ENCODE data around the gene VCAN. TPM values are rescaled to one million over a fixed set of nuclear protein-coding genes. Genes with fewer than 3 reads are reported as not detected.
"Not testable (repeated sequence)": the region's sequence is repeated elsewhere in the genome, so short reads cannot be mapped to it uniquely, and the experiment has no call there.

Gene VCAN
- 269 TPM for total RNA-seq

DNA sequence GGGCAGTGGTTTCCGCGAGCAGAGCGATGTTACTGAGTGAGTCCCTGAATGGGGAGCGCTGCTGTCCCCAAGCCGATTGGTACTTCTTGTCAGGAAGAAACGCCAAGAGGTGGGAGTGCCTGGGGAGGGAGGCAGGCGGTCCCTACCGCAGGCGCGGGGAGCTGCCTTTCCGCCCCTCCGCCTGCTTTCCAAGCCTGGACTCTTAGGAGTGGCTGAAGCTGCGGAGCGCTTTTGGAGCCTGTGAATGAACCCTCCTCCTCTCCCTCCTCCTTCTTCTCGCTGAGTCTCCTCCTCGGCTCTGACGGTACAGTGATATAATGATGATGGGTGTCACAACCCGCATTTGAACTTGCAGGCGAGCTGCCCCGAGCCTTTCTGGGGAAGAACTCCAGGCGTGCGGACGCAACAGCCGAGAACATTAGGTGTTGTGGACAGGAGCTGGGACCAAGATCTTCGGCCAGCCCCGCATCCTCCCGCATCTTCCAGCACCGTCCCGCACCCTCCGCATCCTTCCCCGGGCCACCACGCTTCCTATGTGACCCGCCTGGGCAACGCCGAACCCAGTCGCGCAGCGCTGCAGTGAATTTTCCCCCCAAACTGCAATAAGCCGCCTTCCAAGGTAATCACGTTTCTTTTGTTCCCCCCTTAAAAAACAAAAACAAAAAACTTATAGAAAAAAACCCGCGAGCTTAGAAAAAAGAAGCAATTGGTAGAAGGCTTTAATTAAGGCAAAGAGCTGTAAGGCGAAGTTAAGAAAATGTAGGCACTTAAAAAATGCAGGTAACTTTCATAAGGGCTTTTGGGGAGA, at the start of gene VCAN:
Gene VCAN (plus strand): TSS at position 340 of the 808 bp plus-strand sequence. CDS start 11,775 bp downstream, outside the sequence.
- FAIRE-seq (no peak), DNase-seq (ENCODE audit: low spot score in 2 of 2) (peak in 1 of 2 donors; percentile 34)

DNA sequence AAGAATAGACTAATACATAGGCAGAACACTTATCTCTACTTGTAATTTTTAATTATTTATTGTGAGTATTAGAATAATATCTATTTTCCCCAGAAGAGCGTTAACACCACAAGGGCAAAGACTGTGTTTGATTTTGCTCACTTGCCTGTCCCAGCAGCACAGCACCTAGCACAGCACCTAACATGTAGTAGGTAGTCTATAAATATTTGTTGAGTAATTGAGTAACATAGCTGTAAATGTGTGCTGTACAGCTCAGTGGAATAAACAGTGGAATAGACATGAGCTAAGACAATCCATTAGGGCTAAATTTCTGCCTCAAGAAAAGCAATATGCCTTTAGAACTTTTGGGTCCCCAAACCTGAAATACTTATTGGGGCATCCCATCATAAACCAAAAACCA, 49.3 kb upstream of the VCAN start:
- FAIRE-seq = no peak
- no peak for DNase-seq (ENCODE audit: low spot score in 2 of 2)

DNA sequence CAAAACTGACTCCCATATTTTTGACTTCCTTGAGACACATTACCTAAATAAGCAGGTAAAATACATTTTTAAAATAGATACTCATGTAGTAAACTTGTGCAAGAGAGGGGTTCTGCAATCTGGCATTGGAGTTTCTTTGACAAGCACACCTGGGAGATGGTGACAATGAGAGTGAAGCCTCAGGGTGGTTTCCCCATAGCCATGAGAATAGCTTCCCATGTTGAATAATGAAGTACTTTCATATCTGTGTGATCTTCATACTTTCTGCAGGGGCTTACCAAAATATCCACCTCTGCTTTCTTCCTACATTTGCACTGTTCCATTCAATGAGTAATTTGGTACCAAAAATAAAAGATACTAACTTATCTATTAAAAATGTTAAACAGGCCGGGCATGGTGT, 44.7 kb upstream of the VCAN start:
- DNase-seq (ENCODE audit: low spot score in 2 of 2) (no peak), FAIRE-seq (no peak)

DNA sequence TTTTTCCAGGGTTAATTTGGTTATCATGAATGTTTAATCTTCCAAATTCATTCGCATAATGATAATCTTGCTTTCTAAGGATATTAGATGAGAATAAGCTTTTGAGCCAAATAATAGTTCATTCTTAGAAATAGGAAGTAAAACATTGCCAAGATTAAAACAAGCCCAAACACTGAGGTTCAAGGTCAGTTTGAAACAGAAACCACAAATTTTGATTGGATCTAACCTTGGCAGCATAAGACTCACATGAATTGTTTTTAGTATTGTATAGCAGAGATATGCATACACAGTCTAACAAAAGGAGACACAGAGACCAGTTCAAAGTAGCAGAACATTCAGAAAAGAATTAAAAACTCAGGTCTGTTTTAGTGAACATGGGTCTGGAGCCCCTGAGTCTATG, 43.4 kb upstream of the VCAN start:
- no peak for DNase-seq (ENCODE audit: low spot score in 2 of 2)
- no peak for FAIRE-seq

DNA sequence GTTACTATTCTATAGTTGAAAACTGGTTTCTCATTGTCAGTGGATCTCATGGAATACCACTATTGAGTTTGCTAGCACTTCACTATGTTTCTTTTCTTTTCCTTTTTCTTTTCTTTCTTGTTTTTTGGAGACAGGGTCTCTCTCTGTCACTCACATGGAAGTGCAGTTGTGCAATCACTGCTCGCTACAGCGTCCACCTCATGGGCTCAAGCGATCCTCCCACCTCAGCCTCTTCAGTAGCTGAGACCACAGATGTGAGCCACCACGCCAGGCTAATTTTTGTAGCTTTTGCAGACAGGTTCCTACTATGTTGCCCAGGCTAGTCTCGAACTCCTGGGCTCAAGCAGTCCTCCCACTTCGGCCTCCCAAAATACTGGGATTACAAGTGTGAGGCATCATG, 42.7 kb upstream of the VCAN start:
- no peak for DNase-seq (ENCODE audit: low spot score in 2 of 2)
- FAIRE-seq = no peak

DNA sequence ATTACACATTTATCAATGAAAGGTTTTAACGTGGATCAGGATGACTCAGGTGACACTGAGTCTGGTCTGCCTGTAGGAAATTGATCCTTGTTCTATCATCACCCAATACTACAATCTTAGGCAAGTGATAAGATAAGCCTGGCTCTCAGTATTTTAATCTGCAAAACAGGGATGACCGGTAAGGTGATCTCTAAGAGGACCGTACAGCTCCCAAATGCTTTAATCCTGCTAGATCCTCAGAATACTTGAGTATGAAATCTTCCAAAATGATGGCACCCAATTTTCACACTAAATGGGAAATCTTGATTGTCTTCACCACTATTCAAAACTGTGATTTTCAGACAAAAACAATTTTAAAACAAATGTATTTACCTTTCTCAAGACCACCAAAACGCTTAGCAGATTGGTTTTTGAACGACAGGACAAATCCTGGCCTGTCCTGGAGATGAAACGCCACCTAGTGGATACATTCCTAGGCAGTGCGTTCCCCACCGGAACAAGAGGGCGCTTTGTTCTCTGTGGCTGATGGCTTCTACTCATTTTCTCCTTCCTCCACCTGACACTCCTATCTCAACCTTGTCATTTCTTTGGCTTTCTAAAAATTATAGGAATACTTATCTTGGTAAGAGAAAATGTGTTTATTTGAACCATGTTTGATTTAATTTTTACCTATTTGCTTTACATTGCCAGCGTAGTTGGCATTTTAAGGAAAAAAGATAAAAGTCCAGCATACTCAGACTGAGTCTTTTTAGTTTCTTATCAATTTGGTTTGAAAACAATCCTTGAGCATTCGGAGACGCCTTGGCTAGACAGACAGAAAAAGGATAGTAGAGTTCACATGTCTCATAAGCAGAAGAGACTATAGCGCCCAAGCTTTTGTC, 41.2 kb upstream of the VCAN start:
- DNase-seq (ENCODE audit: low spot score in 2 of 2) = peak; percentile 10 to 28
- peak; percentile 63 for FAIRE-seq

DNA sequence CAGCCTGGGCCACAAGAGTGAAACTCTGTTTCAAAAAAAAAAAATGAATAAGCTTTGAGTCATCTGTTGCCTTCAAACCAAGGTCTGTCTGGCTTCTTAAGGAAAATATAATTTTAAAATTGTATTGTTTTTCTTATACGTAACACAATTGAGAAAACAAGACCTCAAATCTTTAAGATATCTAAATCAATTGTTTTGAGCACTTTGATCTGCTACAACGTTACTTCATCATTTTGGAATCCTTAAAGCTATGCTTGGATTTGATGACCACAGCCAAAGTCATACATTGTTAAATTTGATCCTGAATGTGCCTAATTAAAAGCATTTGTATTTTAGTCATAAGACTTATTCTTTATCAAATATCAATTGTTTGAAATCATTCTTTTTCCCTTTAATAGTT, 37.7 kb upstream of the VCAN start:
- DNase-seq (ENCODE audit: low spot score in 2 of 2) = no peak
- no peak for FAIRE-seq

DNA sequence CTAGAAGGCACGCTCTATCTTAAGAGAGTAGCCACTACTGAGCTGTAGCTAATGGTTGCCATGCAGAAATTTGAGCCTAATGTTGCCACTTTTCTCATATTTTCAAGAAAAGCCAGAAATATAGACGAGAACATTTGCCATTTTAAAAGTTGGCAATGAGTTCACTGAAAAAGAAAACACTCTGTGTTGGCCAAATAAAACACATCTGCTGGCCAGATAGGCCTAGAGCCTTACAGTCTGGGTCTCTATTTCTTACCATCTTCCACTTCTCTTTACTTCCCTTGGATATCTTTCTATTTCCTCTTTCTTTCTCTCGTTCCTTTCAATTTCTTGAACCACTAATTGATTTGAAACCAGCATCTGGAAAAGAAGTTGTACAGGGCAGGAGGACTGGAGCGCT, 36.6 kb upstream of the VCAN start:
- no peak for FAIRE-seq
- DNase-seq (ENCODE audit: low spot score in 2 of 2) = no peak

DNA sequence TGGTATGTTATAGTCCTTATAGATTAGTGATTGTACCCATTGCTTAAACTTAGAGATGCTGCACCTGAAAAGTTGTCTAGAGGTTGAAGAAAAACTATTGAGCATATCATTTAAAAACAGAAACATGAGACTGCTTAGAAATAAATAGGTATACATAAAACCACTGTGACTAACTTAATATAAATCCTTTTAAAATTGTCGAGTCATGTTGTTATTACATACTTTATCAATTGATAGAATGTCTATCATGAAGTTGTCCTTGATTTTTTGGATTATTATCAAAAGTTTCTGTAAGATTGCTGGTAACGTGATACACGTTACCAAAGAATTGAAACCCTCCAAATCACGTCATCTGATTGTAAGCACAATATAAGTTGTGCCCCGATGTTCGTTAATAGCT, 35.3 kb upstream of the VCAN start:
- FAIRE-seq = no peak
- no peak for DNase-seq (ENCODE audit: low spot score in 2 of 2)

DNA sequence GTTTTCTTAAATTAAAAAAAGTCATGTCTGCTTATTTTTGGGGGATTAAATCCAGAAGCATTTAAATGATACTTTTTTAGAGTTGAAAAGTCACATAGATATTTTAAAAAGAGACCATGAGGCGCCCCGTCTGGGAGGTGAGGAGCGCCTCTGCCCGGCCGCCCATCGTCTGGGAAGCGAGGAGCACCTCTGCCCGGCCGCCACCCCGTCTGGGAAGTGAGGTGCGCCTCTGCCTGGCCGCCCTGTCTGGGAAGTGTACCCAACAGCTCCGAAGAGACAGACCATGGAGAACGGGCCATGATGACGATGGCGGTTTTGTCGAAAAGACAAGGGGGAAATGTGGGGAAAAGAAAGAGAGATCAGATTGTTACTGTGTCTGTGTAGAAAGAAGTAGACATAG, 33.8 kb upstream of the VCAN start:
- not testable (repeated sequence) for FAIRE-seq; DNase-seq (ENCODE audit: low spot score in 2 of 2)

DNA sequence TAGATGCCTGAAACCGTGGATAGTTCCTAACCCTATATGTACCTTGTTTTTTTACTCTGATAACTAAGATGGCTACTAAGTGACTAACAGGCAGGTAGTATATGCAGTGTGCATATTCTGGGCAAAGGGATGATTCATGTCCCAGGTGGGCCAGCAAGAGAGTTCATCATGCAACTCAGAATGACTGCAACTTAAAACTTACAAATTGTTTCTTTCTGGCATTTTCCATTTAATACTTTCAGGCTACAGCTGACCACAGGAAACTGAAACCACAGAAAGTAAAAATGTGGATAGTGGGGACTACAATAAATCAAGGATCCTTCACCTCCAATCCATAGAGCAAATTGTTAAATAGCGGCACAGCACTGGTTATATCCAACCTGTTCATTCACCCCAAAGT, 30.7 kb upstream of the VCAN start:
- FAIRE-seq (no peak), DNase-seq (ENCODE audit: low spot score in 2 of 2) (no peak)

DNA sequence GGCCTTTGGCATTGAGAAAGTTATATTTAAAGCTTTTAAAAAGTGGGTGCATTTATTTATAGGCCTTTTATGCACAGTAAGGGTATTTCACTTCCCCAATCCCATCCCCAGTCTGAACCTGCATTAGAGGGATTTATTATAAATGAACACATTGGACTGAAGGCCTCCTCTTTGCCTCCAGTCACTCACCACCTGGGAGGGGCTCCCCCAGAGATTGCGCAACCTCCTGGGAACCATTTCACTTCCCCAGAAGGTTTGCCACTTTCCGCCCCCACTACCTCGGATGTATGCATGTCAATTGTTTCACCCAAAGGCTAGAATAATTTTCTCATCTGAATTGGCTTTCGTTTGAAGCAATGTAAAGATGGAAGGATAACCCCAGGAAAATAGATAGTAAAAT, 29.8 kb upstream of the VCAN start:
- DNase-seq (ENCODE audit: low spot score in 2 of 2) (no peak), FAIRE-seq (no peak)

DNA sequence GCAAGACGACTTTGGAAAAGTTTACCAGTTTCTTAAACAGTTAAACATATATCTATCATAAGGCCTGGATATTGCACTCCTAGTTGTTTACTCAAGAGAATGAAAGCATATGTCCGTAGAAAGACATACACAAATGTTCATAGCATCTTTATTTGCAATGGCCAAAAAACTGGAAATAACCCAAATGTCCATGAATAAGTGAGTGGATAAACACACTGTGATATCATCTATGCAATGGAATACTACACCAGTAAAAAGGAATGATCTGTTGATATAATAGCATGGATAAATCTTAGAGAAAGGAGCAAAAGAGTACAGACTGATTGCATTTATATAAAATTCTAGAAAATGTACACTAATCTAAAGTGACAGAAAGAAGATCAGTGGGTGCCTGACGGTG, 28.0 kb upstream of the VCAN start:
- DNase-seq (ENCODE audit: low spot score in 2 of 2) = no peak
- no peak for FAIRE-seq

DNA sequence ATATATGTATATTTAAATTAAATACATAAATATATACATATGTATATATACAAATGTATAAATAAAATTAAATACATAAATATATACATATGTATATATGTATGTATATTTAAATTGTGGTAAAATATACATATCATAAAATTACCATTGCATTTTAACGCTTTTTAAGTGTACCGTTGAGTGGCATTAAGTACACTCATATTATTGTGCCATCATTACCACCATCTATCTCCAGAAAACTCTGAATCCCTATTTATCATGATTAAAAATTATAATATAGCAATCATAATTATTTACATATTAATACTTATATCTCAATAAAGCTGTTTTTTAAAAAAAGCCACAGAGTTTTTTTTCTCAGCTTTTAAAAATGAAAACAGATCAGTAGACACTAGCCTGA, 27.1 kb upstream of the VCAN start:
- DNase-seq (ENCODE audit: low spot score in 2 of 2) (no peak), FAIRE-seq (peak; percentile 51)

DNA sequence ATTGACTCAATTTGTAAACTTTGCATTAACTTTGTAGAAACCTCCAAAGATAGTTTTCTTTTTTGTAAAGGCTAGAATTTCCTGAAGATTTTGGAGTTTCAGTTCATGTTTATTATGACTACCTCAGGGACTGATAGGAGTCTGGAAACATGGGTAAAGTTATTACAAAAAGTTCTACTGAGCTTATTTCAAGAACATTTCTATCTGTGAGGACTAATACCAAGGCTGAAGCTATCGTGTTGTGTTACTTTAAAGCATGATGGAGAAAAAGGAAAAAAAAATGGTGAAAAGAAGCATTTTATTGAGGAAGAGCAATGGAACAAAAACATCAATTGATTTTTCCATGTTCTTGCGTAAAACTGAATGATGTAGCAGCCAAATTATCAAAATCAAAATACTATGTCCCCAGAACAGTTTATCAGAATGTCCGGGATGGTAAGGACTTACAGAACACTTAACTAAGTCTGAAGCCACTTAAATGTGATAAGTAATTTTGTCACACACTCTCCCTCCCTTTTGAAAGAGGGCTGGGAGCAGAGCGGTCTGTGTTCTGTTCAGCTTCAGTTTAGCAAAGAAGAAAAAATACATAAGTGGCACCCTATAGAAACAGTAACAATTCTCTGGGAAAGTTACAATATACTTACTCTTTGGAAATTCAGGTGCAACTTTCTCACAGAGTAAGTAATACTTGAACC, 25.1 kb upstream of the VCAN start:
- DNase-seq (ENCODE audit: low spot score in 2 of 2) = no peak
- FAIRE-seq = no peak

DNA sequence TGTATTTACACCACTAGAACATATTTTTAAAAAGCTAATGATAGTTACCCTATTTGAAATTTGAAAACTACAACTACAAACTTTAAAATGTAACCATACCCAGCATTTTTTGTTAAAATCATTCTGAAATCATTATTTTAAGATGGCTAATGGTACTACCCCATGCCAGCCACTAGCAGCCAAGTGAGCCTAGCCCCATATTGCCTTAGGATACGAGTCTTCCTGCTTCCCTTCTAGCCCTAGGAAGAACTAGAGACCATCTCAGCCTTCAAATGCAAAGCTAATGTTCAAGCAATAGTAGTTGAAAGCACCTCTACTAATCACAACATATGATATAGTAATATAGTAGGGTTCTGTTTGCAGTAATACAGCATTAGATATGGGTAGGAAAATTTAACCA, 24.0 kb upstream of the VCAN start:
- FAIRE-seq = no peak

DNA sequence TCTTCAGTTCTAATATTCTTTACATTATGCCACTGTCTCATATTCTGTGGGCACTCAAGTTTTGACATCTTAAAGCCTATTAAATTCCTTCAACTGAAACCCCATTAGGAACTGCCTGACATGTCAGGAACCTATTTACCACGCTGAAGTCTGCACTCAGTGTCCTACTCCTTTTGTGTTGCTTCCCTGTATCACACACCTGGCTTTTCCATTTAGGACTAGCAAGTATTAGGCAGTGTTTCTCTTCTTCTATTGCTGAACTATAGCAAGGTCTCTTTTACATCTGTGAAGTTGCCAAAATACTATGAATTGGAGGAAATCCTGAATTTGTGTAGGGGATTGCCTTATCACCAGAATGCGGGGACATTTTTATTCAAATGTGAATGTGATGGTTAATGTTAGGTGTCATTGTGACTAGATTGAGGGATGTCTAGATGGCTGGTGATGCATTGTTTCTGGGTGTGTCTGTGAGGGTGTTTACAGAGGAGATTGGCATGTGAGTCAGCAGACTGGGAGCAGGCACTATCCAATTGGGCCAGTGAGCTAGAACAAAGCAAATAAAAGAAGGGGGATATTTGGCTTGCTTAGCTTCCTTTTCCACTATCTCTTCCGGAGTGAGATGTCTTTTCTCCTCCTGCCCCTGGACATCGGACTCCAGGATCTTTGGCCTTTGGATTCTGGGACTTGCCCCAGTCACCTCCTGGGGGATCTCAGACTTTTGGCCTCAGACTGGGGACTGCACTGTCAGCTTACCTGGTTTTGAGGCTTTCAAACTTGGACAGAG, 21.2 kb upstream of the VCAN start:
- DNase-seq (ENCODE audit: low spot score in 2 of 2) = no peak

More for the DNA sequence above, 24.0 kb upstream of the VCAN start:
- DNase-seq (ENCODE audit: low spot score in 2 of 2) = no peak

DNA sequence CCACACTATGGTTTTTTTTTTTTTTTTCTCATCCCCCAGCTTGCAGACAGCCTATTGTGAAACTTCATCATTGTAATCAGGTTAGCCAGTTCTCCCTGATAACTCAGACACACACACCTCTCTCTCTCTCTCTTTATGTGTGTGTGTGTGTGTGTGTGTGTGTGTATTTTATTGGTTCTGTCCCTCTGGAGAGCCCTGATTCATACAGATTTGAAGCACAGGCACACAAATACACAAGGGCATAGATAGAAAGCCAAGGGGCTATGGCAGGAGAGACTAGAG, 20.6 kb upstream of the VCAN start:
- no peak for FAIRE-seq

More for the DNA sequence above, 21.2 kb upstream of the VCAN start:
- no peak for FAIRE-seq

DNA sequence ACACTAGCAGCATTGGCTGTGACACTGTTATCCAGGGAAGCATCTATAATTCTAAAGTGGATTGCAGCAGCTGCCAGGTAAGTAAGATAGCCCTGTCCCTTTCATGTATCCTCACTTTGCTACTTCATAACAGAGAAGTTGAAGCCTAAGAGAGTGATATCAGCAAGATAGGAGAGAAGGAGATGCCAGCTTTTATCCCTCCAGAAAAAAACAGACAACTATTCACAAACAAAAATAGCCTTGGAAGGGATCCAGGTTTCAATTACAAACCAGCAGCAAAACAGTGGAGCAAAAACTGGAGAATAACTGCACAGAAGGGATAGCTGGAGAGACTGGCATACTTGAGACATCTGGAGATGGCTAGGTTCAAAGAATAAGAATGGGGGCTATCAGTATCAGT, 19.6 kb upstream of the VCAN start:
- no peak for FAIRE-seq
- no peak for DNase-seq (ENCODE audit: low spot score in 2 of 2)

More for the DNA sequence above, 20.6 kb upstream of the VCAN start:
- DNase-seq (ENCODE audit: low spot score in 2 of 2) = no peak

DNA sequence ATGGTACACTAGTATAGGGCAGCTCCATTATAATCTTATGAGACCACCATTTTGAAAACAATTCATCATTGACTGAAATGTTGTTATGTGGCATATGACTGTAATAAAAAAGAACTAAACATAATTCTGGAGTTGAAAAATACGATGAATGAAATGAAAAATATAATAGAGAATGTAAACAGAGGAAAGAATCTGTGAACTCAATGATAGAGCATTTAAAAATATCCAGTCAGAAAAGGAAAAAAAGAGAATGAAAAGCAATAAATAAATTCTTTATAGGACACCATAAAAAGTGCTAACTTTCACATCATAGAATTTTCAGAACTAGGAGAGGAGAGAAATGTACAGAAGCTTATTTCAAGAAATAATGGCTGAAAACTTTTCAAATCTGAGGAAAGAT, 17.6 kb upstream of the VCAN start:
- FAIRE-seq (no peak), DNase-seq (ENCODE audit: low spot score in 2 of 2) (no peak)
